Activated naive CD4-positive, alpha-beta T cell treated with anti-CD3 and anti-CD28 coated beads, Interleukin-2, amount 50 U/mL, for 72 hours (primary cell): ENCODE data around the gene VILL. TPM values are rescaled to one million over a fixed set of nuclear protein-coding genes. Genes with fewer than 3 reads are reported as not detected.
A peak's percentile ranks its signal among the peaks of the same experiment; 100 is the strongest.

Experiments used
- ATAC-seq, 2 donors: fragments of 150-1000 bp; cut with Tn5 transposase; 2 replicates each; pipeline ENCODE4 v1.10.0; 2021; ENCODE audit warnings: mild to moderate bottlenecking in 2 of 2, moderate library complexity in 2 of 2
- DNase-seq, 2 donors: peaks; one replicate each; pipeline ENCODE4 v3.0.0; 2021 to 2022; ENCODE audit warnings: low spot score in 2 of 2
- H3K27ac Mint-ChIP-seq, 2 donors: one replicate each; pipeline ENCODE4 v1.8.0; 2022; ENCODE audit warnings: mild to moderate bottlenecking in 2 of 2, mixed read lengths in 2 of 2
- H3K36me3 Mint-ChIP-seq, 2 donors: one replicate each; pipeline ENCODE4 v1.8.0; 2022; ENCODE audit warnings: mixed read lengths in 2 of 2
- H3K9me3 Mint-ChIP-seq, 2 donors: one replicate each; pipeline ENCODE4 v1.8.0; 2022; ENCODE audit warnings: mixed read lengths in 2 of 2
- total RNA-seq, 2 donors: library from RNA; stranded (reverse); gene quantifications; one replicate each; pipeline ENCODE4 v1.2.3, GENCODE V29; 2022

The VILL gene
- total RNA-seq, 2 donors from 2014 or later = 13.2 to 13.8 TPM

- Mint-ChIP-seq H3K9me3 (no peaks in the 10 kb centered on the region), H3K36me3 (peaks cover 0 to 8% of the 10 kb centered on the region in 2 donors), H3K27ac (peak overlapping the region in 1 of 2 donors; percentile 42)
- ATAC-seq (no peak), DNase-seq (no peak)
Observed at GRCh38 chr3:37991109-37991508, 523 bp downstream of the VILL start.

- Mint-ChIP-seq H3K27ac (no peak overlapping the region), H3K9me3 (peaks cover 0 to 3% of the 10 kb centered on the region in 2 donors), H3K36me3 (peaks cover 7 to 14% of the 10 kb centered on the region in 2 donors)
- ATAC-seq = no peak
- peak in 1 of 2 donors; percentile 40 for DNase-seq
Observed at GRCh38 chr3:37991823-37992222, 1.2 kb downstream of the VILL start.

DNA sequence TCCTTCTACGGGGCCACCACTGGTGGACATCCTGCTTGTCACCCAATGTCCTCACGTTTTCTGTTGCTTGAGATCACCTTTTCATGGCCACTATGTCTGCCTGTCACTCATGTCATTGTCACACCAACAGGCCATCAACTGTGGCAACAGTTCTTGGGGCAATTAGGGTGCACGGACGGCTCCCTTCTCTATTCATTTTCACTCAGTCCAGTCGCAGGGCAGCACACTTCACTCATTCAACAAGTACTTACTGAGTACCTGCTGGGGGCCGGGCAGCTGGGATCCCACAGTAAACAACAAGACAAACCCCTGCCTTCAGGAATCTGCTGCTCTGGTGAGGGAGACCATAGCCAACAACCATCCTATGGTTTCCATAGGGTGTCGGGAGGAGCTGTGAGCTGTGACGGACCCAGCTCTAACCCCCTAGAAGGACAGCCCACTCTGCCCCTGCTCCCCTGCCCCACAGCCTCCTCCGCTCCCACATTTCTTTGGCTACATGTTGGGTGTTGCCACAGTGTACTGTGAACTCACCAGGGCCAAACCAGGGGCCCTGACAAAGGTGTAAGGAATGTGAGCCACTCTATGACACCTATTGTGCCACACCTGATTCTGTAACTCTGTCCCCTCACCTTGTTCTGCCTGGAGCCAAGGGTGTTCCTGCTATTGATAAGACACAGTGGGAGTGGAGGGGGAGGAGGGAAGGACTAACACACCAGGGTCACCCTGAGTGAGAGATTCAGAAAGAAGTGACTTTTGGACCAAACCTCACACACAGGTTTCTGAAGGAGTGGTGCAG lies 1.9 kb downstream of the VILL start:
- peaks cover 0 to 3% of the 10 kb centered on the region in 2 donors for H3K9me3 Mint-ChIP-seq
- peak in 1 of 2 donors; percentile 41 for DNase-seq
- no peak for ATAC-seq
- H3K27ac Mint-ChIP-seq = peak overlapping the region in 1 of 2 donors; percentile 94
- H3K36me3 Mint-ChIP-seq = peaks cover 11 to 16% of the 10 kb centered on the region in 2 donors

DNA sequence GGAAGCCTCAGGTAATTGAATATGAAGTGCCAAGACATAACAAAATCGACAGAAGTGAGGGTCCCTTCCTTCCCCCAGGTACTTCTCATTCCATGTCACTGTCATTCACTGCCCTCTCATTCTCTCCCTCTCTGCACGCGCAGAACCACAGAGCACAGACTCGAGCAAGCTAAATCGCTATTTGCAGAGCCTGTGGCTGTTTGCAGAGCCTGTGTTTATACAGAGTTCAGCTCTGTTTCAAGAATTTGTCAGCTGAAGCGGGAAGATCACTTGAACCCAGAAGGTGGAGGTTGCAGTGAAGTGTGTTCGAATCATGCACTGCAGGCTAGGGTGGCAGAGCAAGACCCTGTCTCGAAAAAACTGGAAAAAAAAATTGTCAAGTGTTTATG lies 2.5 kb downstream of the VILL start:
- peak overlapping the region in 1 of 2 donors; percentile 94 for H3K27ac Mint-ChIP-seq
- peak in 1 of 2 donors; percentile 52 for DNase-seq

GRCh38 chr3:37993460-37993819 lies 2.9 kb downstream of the VILL start:
- no peak for ATAC-seq
- H3K27ac Mint-ChIP-seq = peak overlapping the region; percentile 81 to 94
- DNase-seq = no peak
- H3K36me3 Mint-ChIP-seq = peaks cover 11 to 16% of the 10 kb centered on the region in 2 donors
- peaks cover 0 to 3% of the 10 kb centered on the region in 2 donors for H3K9me3 Mint-ChIP-seq

More for the DNA sequence above, 2.5 kb downstream of the VILL start:
- peaks cover 0 to 3% of the 10 kb centered on the region in 2 donors for H3K9me3 Mint-ChIP-seq
- ATAC-seq = no peak
- H3K36me3 Mint-ChIP-seq = peaks cover 11 to 16% of the 10 kb centered on the region in 2 donors

GRCh38 chr3:37993820-37994638 lies 3.4 kb downstream of the VILL start:
- peak; percentile 70 to 82 for DNase-seq
- Mint-ChIP-seq H3K27ac (peak overlapping the region; percentile 81 to 94), H3K36me3 (peaks cover 11 to 16% of the 10 kb centered on the region in 2 donors), H3K9me3 (peaks cover 0 to 3% of the 10 kb centered on the region in 2 donors)
- peak; percentile 68 to 70 for ATAC-seq

DNA sequence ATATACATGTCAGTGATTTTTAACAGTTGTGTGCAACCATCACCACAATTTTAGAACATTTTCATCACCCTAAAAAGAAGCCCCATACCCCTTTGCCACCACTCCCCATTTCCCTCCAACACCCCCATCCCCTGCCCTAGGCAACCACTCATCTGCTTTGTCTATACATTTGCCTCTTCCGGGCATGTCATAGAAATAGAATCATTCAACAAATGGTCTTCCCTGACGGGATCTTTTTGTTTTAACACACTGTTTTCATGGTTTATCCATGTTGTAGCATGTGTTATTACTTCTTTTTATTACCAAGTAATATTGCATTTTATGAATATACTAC lies 4.0 kb downstream of the VILL start:
- Mint-ChIP-seq H3K36me3 (peaks cover 11 to 16% of the 10 kb centered on the region in 2 donors), H3K27ac (peak overlapping the region; percentile 81 to 94), H3K9me3 (peaks cover 0 to 3% of the 10 kb centered on the region in 2 donors)
- no peak for DNase-seq
- ATAC-seq = peak; percentile 8 to 21

DNA sequence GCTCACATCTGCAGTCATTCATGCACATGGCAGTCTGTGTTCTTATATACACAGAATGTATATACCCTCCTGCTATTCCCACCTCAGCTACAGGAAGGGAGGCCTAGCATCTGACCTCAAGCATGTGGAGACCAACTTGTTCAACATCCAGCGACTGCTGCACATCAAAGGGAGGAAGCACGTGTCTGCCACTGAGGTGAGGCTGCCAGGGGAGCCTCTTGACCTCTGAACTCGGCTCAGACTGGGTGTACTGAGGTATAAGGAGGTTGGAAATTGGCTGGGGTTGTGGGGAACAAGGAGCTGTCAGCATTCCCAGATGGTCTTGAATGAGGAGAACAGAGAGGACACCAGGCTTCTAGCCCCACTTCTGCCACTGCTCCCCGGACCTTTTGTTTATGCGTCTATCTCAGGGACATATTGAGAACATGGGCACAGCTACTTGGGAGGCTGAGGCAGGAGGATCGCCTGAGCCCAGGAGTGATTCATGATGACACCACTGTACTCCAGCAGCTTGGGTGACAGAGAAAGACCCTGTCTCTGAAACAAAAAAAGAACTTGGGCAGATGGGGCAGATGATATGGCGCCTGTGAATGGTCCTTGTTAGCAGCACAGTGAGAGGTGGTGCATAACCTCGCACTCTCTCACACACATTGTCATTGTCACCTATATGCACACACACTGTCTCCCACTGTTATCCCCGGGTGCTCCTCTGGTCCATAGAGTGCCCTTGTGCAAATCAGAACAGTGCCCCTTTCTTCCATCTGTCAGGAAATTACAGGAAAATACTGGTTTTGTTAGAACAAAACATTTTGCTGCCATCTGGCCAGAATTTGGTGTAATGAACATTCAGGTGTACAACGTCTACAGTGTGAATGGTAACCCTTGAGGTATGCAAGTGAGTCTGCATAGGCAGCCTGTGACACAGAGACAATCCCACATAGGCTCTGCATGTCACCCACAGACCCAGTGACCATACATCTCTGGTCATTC lies 5.4 kb downstream of the VILL start:
- DNase-seq (peak in 1 of 2 donors; percentile 48), ATAC-seq (no peak)
- H3K36me3 Mint-ChIP-seq = peaks cover 11 to 16% of the 10 kb centered on the region in 2 donors
- H3K27ac Mint-ChIP-seq = peak overlapping the region; percentile 57 to 94
- H3K9me3 Mint-ChIP-seq = peaks cover 0 to 3% of the 10 kb centered on the region in 2 donors

DNA sequence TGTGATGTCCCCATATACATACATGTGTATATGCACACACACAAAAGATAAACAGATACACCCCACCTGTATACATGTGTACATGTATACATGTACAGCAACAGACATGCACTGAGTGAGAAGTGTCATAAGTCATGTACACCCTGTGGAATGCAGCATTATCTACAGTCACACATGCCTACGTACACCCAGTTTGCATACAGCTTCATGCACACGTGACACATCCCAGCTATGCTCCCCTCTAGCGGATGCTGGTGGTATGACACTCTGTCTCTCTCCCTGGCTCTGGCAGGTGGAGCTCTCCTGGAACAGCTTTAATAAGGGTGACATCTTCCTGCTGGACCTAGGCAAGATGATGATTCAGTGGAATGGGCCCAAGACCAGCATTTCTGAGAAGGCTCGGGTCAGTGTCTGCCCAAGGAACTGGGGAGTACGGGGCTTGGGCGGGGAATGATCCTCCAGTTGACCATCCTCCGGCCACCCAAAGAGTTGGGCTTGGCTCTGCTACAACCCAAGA lies 6.3 kb downstream of the VILL start:
- Mint-ChIP-seq H3K36me3 (peaks cover 11 to 16% of the 10 kb centered on the region in 2 donors), H3K27ac (peak overlapping the region; percentile 37 to 76), H3K9me3 (peaks cover 0 to 3% of the 10 kb centered on the region in 2 donors)
- peak; percentile 81 to 88 for DNase-seq
- peak; percentile 55 to 57 for ATAC-seq

GRCh38 chr3:37997342-37997741 lies 6.8 kb downstream of the VILL start:
- DNase-seq (peak in 1 of 2 donors; percentile 53), ATAC-seq (no peak)
- Mint-ChIP-seq H3K27ac (peak overlapping the region in 1 of 2 donors; percentile 76), H3K9me3 (peaks cover 0 to 3% of the 10 kb centered on the region in 2 donors), H3K36me3 (peaks cover 11 to 16% of the 10 kb centered on the region in 2 donors)

GRCh38 chr3:37997791-37998370 lies 7.3 kb downstream of the VILL start:
- no peak for ATAC-seq
- peaks cover 0 to 3% of the 10 kb centered on the region in 2 donors for H3K9me3 Mint-ChIP-seq
- H3K27ac Mint-ChIP-seq = peak overlapping the region; percentile 89 to 95
- DNase-seq = peak in 1 of 2 donors; percentile 56
- peaks cover 11 to 16% of the 10 kb centered on the region in 2 donors for H3K36me3 Mint-ChIP-seq

DNA sequence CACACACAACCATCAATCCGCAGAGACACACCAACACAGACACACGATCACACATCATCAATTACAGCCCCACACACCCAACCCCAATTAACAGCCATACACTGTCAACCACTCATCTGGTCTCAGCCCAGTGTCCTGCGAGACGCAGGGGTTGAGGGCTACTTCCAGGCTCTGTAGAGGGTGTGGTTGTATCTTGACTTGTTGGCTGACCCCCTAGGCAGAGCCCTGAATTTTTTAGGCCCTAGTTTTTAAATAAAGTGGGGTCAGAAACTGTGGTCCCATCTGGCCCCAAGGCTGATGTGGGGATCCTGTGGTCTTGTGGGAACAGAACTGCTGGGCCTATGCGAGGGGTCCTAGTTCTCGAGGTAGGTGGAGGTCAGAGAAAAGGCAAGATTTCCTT lies 9.2 kb downstream of the VILL start:
- Mint-ChIP-seq H3K27ac (peak overlapping the region in 1 of 2 donors; percentile 95), H3K36me3 (peaks cover 11 to 16% of the 10 kb centered on the region in 2 donors), H3K9me3 (peaks cover 0 to 3% of the 10 kb centered on the region in 2 donors)
- no peak for ATAC-seq
- peak in 1 of 2 donors; percentile 44 for DNase-seq

DNA sequence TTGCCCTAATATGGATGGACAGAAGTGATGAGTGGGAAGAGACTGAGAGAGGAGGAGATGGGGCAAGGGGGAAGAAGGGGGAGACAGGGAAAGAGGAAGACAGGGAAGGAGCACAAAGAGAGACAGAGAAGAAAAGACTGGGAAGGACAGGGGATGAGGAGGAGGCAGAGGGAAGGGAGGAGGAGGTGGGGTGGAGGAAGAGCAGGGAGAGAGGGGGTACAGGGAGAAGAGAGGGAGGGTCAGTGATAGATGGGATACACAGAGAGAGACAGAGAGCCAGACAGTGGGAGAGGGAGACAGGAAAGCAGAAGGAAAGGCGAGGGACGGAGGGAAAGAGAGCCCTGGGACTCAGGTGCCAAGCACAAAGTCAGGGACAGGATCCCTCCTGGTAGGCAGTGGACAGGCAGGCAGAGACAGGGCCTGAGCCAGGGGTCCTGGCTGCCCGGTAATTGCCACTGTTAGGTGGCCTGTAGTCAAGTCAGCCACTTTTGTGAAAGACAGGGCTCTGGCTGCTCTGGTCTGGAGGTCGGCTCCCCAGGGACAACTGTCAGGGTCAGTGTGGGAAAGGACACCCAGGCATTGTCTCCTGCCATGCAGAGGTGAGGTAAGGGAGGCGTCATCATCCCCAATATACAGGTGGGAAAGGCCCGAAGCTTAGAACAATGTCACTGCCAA lies 9.8 kb downstream of the VILL start:
- H3K9me3 Mint-ChIP-seq = peaks cover 0 to 3% of the 10 kb centered on the region in 2 donors
- H3K36me3 Mint-ChIP-seq = peaks cover 11 to 14% of the 10 kb centered on the region in 2 donors
- no peak for ATAC-seq
- peak in 1 of 2 donors; percentile 50 for DNase-seq
- peak overlapping the region in 1 of 2 donors; percentile 51 for H3K27ac Mint-ChIP-seq

DNA sequence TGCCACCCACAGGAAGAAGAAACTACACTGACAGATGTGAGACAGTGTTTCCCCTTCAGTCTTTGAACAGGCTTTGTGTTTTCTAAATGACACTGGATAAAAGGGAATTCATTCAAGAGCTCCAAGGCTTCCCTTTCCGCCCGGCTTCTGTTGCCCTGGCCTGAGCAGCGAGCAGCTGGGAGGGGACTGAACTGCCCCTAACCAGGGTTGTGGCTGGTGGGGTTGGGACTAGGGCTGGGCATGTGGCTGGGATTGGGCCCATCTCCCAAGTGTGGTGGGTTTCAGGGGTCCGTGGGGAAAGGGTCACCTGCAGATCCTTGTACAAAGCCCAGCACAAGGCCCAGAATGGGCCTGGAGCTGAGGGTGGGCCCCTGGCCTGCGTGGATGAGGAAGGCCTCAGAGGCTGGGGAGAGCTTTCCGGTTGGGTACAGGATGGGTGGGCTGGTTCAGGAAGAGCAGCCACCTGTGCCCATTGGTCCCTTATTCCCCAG lies 10.4 kb downstream of the VILL start:
- DNase-seq (peak in 1 of 2 donors; percentile 50), ATAC-seq (no peak)
- Mint-ChIP-seq H3K36me3 (peaks cover 8 to 11% of the 10 kb centered on the region in 2 donors), H3K27ac (peak overlapping the region in 1 of 2 donors; percentile 51), H3K9me3 (peaks cover 0 to 3% of the 10 kb centered on the region in 2 donors)
